NCI-H524 treated with DMSO at 0.1 percent for 48 hours (cell line): Measurements from ENCODE around the gene PFKL.

Experiments
- DNase-seq: peaks from one replicate; lab custom pipeline; 2025; lab: John Stamatoyannopoulos, UW

PFKL gene

GRCh38 chr21:44313451-44313850, 13.6 kb downstream of the PFKL start:
- no peak for DNase-seq

GRCh38 chr21:44314128-44314527, 14.3 kb downstream of the PFKL start:
- no peak for DNase-seq

GRCh38 chr21:44314561-44314960, 14.7 kb downstream of the PFKL start:
- no peak for DNase-seq

- no peak for DNase-seq
Observed at GRCh38 chr21:44315691-44316203, 15.9 kb downstream of the PFKL start.

DNA sequence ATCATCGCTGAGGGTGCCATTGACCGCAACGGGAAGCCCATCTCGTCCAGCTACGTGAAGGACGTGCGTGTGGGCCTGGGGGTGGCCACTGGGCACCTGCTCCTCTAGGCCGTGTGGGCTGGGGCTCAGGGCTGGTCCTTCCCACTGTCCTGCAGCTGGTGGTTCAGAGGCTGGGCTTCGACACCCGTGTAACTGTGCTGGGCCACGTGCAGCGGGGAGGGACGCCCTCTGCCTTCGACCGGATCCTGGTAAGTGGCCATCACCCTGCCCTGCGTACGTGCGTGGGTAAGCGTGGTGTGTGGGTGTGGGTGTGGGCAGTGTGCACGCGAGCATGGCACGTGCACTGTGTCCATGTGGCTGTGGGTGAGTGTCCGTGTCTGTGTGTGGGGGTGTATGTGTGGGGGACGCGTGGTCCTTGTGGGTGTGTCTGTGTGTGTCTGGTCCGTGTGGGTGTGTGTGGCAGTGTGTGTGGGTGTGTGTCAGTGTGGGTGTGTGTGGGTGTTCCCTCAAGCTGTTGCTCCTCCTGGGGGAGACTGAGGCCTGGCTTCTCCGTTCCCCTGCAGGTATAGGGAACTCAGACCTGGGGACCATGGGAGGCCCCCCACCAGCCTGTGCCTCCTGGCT, 16.5 kb downstream of the PFKL start:
- no peak for DNase-seq

GRCh38 chr21:44317241-44317782, 17.5 kb downstream of the PFKL start:
- DNase-seq: no peak

GRCh38 chr21:44317871-44318270, 18.0 kb downstream of the PFKL start:
- no peak for DNase-seq

- no peak for DNase-seq
Observed at GRCh38 chr21:44318489-44319285, 18.8 kb downstream of the PFKL start.

GRCh38 chr21:44319407-44320065, 19.7 kb downstream of the PFKL start:
- no peak for DNase-seq

GRCh38 chr21:44320847-44321246, 21.0 kb downstream of the PFKL start:
- no peak for DNase-seq

- DNase-seq: no peak
Observed at GRCh38 chr21:44321846-44322450, 22.1 kb downstream of the PFKL start.

GRCh38 chr21:44322621-44323325, 22.9 kb downstream of the PFKL start:
- DNase-seq: no peak

- DNase-seq: no peak
Observed at GRCh38 chr21:44323591-44323990, 23.7 kb downstream of the PFKL start.

GRCh38 chr21:44324106-44324853, 24.4 kb downstream of the PFKL start:
- no peak for DNase-seq

- no peak for DNase-seq
Observed at GRCh38 chr21:44324854-44325107, 24.9 kb downstream of the PFKL start.

DNA sequence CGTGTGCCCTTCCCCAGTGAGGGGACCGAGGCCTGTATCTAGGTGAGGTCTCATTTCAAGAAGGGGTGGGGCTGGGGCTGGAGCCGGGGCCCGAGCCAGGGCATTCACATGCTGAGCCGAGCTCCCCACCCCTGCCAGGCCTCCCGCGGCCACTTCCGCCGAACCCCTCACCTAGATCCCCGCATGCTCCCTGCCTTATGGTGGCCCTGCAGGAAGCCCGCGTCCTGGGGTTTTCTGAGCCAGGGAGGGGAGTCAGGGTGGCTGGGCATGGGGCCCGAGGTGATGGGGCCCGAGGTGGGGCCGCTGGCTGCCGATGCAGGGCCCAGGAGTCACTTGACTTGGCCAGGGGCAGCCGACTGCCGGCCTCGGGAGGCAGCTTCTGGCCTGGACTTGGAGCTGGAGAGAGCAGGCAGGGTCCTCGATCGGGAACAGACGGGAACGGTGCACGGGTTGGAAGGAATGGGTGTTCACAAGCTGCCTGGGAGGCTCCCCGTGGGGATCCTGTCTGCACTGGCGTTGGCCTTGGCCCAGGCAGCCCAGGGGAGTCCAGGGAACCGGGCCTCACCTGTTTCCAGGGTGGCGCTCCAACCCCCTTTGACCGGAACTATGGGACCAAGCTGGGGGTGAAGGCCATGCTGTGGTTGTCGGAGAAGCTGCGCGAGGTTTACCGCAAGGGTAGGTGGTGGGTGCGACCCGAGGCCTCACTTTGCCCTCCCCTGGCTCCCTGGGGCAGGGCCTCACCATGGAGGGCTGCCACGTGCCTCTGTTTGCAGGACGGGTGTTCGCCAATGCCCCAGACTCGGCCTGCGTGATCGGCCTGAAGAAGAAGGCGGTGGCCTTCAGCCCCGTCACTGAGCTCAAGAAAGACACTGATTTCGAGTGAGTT, 25.8 kb downstream of the PFKL start:
- DNase-seq: no peak

DNA sequence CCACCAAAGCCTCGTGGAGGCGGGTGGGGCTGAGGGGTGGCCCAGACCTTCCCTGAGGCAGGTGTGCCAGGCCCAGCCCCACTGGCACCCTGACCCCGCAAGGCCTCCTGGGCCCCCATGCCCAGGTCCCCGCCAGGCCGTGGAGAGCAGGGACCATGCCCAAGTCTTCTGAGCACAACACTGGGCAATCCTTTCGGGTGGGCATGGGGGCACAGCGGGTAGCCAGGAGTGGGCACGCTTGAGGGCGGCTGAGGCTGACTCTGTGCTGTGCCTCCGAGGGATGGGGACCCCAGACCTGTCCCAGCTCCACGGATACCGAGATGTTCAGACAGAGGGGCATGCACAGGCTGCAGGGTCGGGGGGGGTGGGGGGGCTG, 26.4 kb downstream of the PFKL start:
- no peak for DNase-seq

GRCh38 chr21:44326716-44327602, 27.1 kb downstream of the PFKL start:
- DNase-seq: no peak

DNA sequence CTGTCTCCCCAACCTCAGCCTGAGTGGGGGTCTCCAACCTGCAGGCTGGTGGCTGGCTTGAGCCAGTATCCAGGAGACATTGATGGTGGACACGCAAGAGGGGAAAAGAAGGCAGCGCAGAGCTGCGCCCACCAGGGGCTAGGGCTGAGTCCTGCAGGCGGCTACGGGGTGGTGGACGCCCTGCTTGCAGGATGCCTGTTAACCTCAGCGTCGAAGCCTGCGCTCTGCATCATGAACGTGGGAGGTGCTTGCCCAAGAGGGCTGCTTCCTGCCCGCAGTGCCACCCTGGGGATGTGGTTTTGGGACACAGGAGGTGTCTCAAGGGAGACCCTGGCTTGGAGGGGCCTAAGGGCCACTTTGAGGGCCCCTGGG, 27.7 kb downstream of the PFKL start:
- DNase-seq: no peak
